ENCODE data around the gene CDYL.

GRCh38 chr6:4747588-4747987, 28.6 kb upstream of the CDYL start:
- TF ChIP-seq CTCF (IDR thresholded peaks at IDR 0.05; ENCODE audit: insufficient read depth, low read length, poor library complexity, severe bottlenecking) (no peak), EZH2phosphoT487 (conservative IDR thresholded peaks at IDR 0.05; ENCODE audit: low read length) (no peak)

Measured in SU-DHL-6 (cell line).